Measurements from ENCODE around the gene SFTPA2. TPM values are rescaled to one million over a fixed set of nuclear protein-coding genes. Genes with fewer than 3 reads are reported as not detected.
"Not testable (repeated sequence)": the region's sequence is repeated elsewhere in the genome, so short reads cannot be mapped to it uniquely, and the experiment has no call there.

SFTPA2 gene
- total RNA-seq = not detected in 2 replicates

- no peak for DNase-seq (ENCODE audit: low read depth in 2 of 2)
Observed at GRCh38 chr10:79560160-79560709, at the start of gene SFTPA2. TSS of gene SFTPA2 (minus strand) at chr10:79560407. CDS start at chr10:79559483, 924 bp downstream.

- DNase-seq (ENCODE audit: low read depth in 2 of 2) = peak; percentile 32 to 57
Observed at GRCh38 chr10:79608505-79609375, 48.5 kb upstream of the SFTPA2 start.

GRCh38 chr10:79605308-79605707 lies 45.1 kb upstream of the SFTPA2 start:
- DNase-seq (ENCODE audit: low read depth in 2 of 2) = no peak

- DNase-seq (ENCODE audit: low read depth in 2 of 2) = no peak
Observed at GRCh38 chr10:79604294-79604693, 44.1 kb upstream of the SFTPA2 start.

DNA sequence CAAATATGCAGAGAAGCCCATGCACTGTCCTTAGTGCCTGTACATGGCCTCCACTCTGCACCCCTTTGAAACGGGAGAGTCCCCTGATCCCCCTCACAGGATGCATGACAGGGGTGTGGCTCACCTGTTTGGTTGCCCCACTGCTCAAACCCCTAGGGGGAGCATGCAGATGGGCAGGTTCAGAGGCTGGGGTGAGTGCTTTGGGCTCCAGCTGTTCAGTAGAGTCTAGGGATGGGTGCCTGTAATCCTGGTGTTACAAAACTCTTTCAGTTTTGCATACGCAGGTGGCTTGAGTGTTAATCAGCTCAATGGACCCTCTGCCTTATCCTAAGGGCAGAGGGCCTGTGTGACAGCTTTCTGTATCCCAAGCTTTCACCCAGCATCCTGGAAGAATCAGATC lies 42.7 kb upstream of the SFTPA2 start:
- no peak for DNase-seq (ENCODE audit: low read depth in 2 of 2)

GRCh38 chr10:79601939-79602338 lies 41.7 kb upstream of the SFTPA2 start:
- DNase-seq (ENCODE audit: low read depth in 2 of 2) = no peak

DNA sequence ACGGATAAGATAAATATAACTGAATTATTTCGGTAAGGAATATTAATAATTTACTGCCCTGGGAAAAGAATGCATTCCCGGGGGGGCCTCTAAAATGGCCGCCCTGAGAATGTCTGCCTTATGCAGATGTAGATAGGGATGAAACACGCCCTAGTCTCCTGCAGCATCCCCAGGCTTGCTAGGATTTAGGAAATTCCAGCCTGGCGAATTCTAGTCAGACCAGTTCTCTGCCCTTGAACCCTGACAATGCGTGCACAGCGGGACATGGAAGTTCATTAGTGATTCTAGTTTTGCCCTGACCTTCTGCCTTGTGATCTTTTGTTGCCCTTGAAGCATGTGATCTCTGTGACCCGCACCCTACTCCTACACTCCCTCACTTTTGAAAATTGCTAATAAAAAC lies 39.4 kb upstream of the SFTPA2 start:
- DNase-seq (ENCODE audit: low read depth in 2 of 2) = not testable (repeated sequence)

GRCh38 chr10:79595510-79595909 lies 35.3 kb upstream of the SFTPA2 start:
- DNase-seq (ENCODE audit: low read depth in 2 of 2) = no peak

DNA sequence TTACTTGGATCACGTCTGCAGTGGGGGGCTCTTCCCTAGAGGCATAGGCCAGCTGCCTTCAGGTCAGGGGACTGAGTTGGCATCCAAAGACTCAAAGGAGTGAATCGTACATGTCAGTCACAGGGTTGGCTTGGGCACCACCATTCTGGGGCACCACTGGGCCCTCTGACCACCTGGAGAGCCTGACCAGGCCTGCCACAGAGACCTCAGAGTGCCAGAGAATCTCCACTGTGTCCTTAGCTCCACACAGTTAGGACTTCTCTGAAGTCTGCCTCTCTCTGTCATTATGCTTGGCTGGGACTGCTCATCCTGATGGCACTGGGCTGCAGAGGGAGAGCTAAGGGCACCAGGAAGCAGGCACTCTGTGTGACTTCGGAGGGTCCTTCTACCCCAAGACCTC lies 34.4 kb upstream of the SFTPA2 start:
- not testable (repeated sequence) for DNase-seq (ENCODE audit: low read depth in 2 of 2)

- DNase-seq (ENCODE audit: low read depth in 2 of 2) = no peak
Observed at GRCh38 chr10:79593377-79593776, 33.2 kb upstream of the SFTPA2 start.

- DNase-seq (ENCODE audit: low read depth in 2 of 2) = no peak
Observed at GRCh38 chr10:79588800-79589199, 28.6 kb upstream of the SFTPA2 start.

DNA sequence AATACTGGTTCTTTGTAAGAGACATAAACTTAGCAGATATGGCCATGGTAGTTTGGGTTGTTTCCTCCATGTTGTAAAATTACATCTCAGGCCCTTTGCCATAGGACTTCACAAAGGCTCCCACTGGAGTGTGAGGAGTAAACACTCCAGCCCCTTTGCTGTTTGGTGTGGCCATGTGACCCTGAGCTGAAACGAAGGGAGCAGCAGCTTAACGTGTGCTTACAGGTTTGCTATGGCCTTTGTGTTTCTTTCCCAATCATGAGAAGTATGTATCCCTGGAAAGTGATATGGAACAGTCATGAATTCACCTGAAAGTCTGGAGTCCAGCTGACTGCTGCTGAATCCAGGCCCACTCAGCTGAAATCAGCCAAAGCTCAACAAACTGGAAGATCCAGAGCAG lies 26.7 kb upstream of the SFTPA2 start:
- no peak for DNase-seq (ENCODE audit: low read depth in 2 of 2)

- DNase-seq (ENCODE audit: low read depth in 2 of 2) = no peak
Observed at GRCh38 chr10:79585870-79586527, 25.8 kb upstream of the SFTPA2 start.

GRCh38 chr10:79583488-79584024 lies 23.3 kb upstream of the SFTPA2 start:
- no peak for DNase-seq (ENCODE audit: low read depth in 2 of 2)

GRCh38 chr10:79582954-79583353 lies 22.7 kb upstream of the SFTPA2 start:
- not testable (repeated sequence) for DNase-seq (ENCODE audit: low read depth in 2 of 2)

DNA sequence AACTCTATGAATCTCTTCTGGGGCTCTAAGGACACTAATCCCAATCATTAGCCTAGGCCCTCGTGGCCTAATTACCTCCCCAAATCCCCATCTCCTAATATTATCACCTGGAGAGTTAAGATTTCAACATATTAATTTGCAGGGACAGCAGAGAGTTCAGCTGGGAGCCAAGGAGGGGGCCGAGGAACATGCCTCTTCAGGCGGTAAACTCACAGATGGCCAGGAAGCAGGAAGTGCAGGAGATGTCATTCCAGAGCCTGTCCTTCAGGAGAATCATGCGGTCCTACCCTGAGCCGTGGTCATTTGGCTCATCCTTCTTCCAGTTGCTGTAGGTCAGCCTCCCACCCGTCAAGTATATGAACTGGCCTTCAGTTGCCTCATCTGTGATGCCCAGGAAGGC lies 21.9 kb upstream of the SFTPA2 start:
- no peak for DNase-seq (ENCODE audit: low read depth in 2 of 2)

DNA sequence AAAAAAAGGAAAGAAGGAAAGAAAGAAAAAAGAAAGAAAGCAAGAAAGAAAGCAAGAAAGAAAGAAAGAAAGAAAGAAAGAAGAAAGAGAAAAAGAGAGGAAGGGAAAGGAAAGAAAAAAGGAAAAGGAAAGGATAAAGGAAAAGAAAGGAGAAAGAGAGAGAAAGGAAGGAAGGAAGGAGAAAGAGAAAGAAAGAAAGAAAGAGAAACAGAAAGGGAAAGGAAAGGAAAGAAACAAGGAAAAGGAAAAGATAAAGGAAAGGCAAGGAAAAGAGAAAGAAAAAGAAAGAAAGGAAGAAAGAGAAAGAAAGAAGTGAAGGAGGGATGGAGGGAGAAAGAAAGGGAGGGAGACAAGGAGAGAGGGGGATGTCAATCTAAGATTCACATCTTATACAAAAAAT lies 20.8 kb upstream of the SFTPA2 start:
- DNase-seq (ENCODE audit: low read depth in 2 of 2) = no peak

GRCh38 chr10:79579361-79579760 lies 19.2 kb upstream of the SFTPA2 start:
- DNase-seq (ENCODE audit: low read depth in 2 of 2) = no peak

DNA sequence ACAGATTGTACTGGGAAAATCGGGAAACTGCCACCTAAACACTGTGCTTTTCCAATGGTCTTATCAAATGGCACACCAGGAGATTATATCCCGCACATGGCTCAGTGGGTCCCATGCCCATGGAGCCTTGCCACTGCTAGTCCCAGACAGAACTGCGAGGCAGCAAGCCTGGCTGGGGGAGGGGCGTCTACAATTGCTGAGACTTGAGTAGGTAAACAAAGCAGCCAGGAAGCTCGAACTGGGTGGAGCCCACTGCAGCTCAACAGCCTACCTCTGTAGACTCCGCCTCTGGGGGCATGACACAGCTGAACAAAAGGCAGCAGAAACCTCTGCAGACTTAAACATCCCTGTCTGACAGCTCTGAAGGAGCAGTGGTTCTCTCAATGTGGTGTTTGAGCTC lies 10.4 kb upstream of the SFTPA2 start:
- DNase-seq (ENCODE audit: low read depth in 2 of 2) = not testable (repeated sequence)

- no peak for DNase-seq (ENCODE audit: low read depth in 2 of 2)
Observed at GRCh38 chr10:79563426-79563825, 3.2 kb upstream of the SFTPA2 start.

DNA sequence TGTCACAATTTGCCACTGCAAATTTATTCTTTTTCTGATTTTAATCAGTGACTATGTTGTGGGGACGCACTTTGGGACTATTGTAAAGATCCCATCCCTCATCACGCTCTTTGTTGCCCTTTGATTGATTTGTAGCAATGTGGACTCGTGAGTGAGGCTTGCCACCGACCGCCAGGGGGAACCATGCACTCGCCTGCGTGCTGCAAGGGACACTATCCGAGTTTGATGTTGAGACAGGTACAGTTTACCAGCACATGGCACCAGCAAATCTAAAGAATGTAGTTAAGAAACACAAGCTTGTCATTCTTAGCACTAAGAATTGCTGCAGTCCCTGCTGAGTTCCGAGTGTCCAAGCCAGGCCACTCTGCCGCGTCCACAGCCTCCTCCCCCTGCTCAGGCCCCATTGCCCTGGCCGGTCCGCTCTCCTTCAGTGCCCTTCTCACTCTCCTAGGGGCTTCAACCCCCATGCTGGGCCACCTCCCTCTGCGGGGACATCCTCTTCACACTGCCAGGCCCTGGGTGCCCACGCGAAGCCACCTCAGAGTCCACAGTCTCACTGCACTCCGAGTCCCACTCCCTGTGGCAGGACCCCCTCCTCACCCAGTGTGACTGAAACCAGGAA lies 2.0 kb upstream of the SFTPA2 start:
- DNase-seq (ENCODE audit: low read depth in 2 of 2) = peak; percentile 67 to 79

GRCh38 chr10:79561257-79561656 lies 1.1 kb upstream of the SFTPA2 start:
- no peak for DNase-seq (ENCODE audit: low read depth in 2 of 2)
